ENCODE data around the gene SPATA45. TPM values are rescaled to one million over a fixed set of nuclear protein-coding genes. Genes with fewer than 3 reads are reported as not detected.

Gene SPATA45
- total and polyA plus RNA-seq, 2 donors (not counting 1 experiment from before 2014, with no cell fraction given): 0.44 to 0.83 TPM

GRCh38 chr1:212857992-212858460 lies 10.6 kb upstream of the SPATA45 start, which contains the start of gene FLVCR1:
Gene FLVCR1 (plus strand): TSS chr1:212858275. CDS start chr1:212858453, 178 bp downstream.
- H3K79me2 ChIP-seq (ENCODE audit: control insufficient read depth, insufficient read depth, low read length): peaks cover 23% of the 10 kb centered on the region
- peak within 1 kb of the TSS; percentile 99 for H3K4me2 ChIP-seq (ENCODE audit: extremely low read depth, insufficient read depth, low read length)
- TF ChIP-seq CTCF (conservative IDR thresholded peaks at IDR 0.05 in 1 of 2, IDR thresholded peaks at IDR 0.05 in 1 of 2; ENCODE audit: low read depth in 1 of 2, low read length in 2 of 2) (no peak), EZH2 (IDR thresholded peaks at IDR 0.05; ENCODE audit: low read length, missing control alignments) (no peak)
- peak within 1 kb of the TSS; percentile 90 for H2AFZ ChIP-seq (ENCODE audit: low read length)
- H3K9me3 ChIP-seq (ENCODE audit: control insufficient read depth, insufficient read depth, low read depth, low read length): no peaks in the 10 kb centered on the region
- H4K20me1 ChIP-seq (ENCODE audit: control insufficient read depth, extremely low read depth, insufficient read depth, low read length): no peaks in the 10 kb centered on the region
- peak within 1 kb of the TSS; percentile 73 for H3K27ac ChIP-seq (ENCODE audit: insufficient read depth, low read length)
- DNase-seq (ENCODE audit: low read depth in 2 of 2): peak; percentile 93 to 96
- H3K27me3 ChIP-seq (ENCODE audit: control insufficient read depth, insufficient read depth, low read length): no peaks in the 10 kb centered on the region
- peak within 1 kb of the TSS; percentile 78 for H3K9ac ChIP-seq (ENCODE audit: insufficient read depth, low read length)
- peak within 1 kb of the TSS; percentile 78 to 85 (median 83) for H3K4me3 ChIP-seq (replicated peaks in 1 of 4; ENCODE audit: control extremely low read depth in 1 of 4, insufficient read depth in 1 of 4, low read depth in 3 of 4, low read length in 4 of 4)
- H3K36me3 ChIP-seq (ENCODE audit: control insufficient read depth, insufficient read depth, low read length): no peaks in the 10 kb centered on the region
- peaks cover 9% of the 10 kb centered on the region for H3K4me1 ChIP-seq (ENCODE audit: control insufficient read depth, extremely low read depth, insufficient read depth, low read length)

GRCh38 chr1:212856755-212857154 lies 9.3 kb upstream of the SPATA45 start:
- no peak for TF ChIP-seq CTCF (conservative IDR thresholded peaks at IDR 0.05 in 1 of 2, IDR thresholded peaks at IDR 0.05 in 1 of 2; ENCODE audit: low read depth in 1 of 2, low read length in 2 of 2)
- TF ChIP-seq EZH2 (IDR thresholded peaks at IDR 0.05; ENCODE audit: low read length, missing control alignments): no peak
- Histone ChIP-seq H4K20me1 (ENCODE audit: control insufficient read depth, extremely low read depth, insufficient read depth, low read length) (no peaks in the 10 kb centered on the region), H3K4me1 (ENCODE audit: control insufficient read depth, extremely low read depth, insufficient read depth, low read length) (peaks cover 9% of the 10 kb centered on the region), H3K79me2 (ENCODE audit: control insufficient read depth, insufficient read depth, low read length) (peaks cover 22% of the 10 kb centered on the region), H3K4me3 (replicated peaks in 1 of 4; ENCODE audit: control extremely low read depth in 1 of 4, insufficient read depth in 1 of 4, low read depth in 3 of 4, low read length in 4 of 4) (peak overlapping the region; percentile 1 to 85 (median 80)), H3K4me2 (ENCODE audit: extremely low read depth, insufficient read depth, low read length) (peak overlapping the region; percentile 40), H3K27me3 (ENCODE audit: control insufficient read depth, insufficient read depth, low read length) (no peaks in the 10 kb centered on the region), H3K36me3 (ENCODE audit: control insufficient read depth, insufficient read depth, low read length) (no peaks in the 10 kb centered on the region), H3K9ac (ENCODE audit: insufficient read depth, low read length) (no peak overlapping the region), H3K9me3 (ENCODE audit: control insufficient read depth, insufficient read depth, low read depth, low read length) (no peaks in the 10 kb centered on the region), H2AFZ (ENCODE audit: low read length) (peak overlapping the region; percentile 7), H3K27ac (ENCODE audit: insufficient read depth, low read length) (peak overlapping the region; percentile 73)
- DNase-seq (ENCODE audit: low read depth in 2 of 2): no peak

- TF ChIP-seq EZH2 (IDR thresholded peaks at IDR 0.05; ENCODE audit: low read length, missing control alignments) (no peak), CTCF (conservative IDR thresholded peaks at IDR 0.05 in 1 of 2, IDR thresholded peaks at IDR 0.05 in 1 of 2; ENCODE audit: low read depth in 1 of 2, low read length in 2 of 2) (no peak)
- H3K27me3 ChIP-seq (ENCODE audit: control insufficient read depth, insufficient read depth, low read length): no peaks in the 10 kb centered on the region
- no peak for DNase-seq (ENCODE audit: low read depth in 2 of 2)
- H3K9ac ChIP-seq (ENCODE audit: insufficient read depth, low read length): no peak overlapping the region
- H3K4me1 ChIP-seq (ENCODE audit: control insufficient read depth, extremely low read depth, insufficient read depth, low read length): peaks cover 4% of the 10 kb centered on the region
- H3K36me3 ChIP-seq (ENCODE audit: control insufficient read depth, insufficient read depth, low read length): no peaks in the 10 kb centered on the region
- H3K27ac ChIP-seq (ENCODE audit: insufficient read depth, low read length): no peak overlapping the region
- H3K9me3 ChIP-seq (ENCODE audit: control insufficient read depth, insufficient read depth, low read depth, low read length): no peaks in the 10 kb centered on the region
- H4K20me1 ChIP-seq (ENCODE audit: control insufficient read depth, extremely low read depth, insufficient read depth, low read length): no peaks in the 10 kb centered on the region
- no peak overlapping the region for H3K4me2 ChIP-seq (ENCODE audit: extremely low read depth, insufficient read depth, low read length)
- H3K79me2 ChIP-seq (ENCODE audit: control insufficient read depth, insufficient read depth, low read length): peaks cover 6% of the 10 kb centered on the region
- H2AFZ ChIP-seq (ENCODE audit: low read length): no peak overlapping the region
- no peak overlapping the region for H3K4me3 ChIP-seq (replicated peaks in 1 of 4; ENCODE audit: control extremely low read depth in 1 of 4, insufficient read depth in 1 of 4, low read depth in 3 of 4, low read length in 4 of 4)
Observed at GRCh38 chr1:212853658-212854057, 6.2 kb upstream of the SPATA45 start.
